HepG2 (cell line): ENCODE measurements around the gene TCEA3. TPM values are rescaled to one million over a fixed set of nuclear protein-coding genes. Genes with fewer than 3 reads are reported as not detected.
A peak's percentile ranks its signal among the peaks of the same experiment; 100 is the strongest.

ENCODE experiments used
- ATAC-seq: fragments of 200-7000 bp; cut with Tn5 transposase; 3 replicates; pipeline ENCODE4 v1.9.1; 2020; ENCODE audit warnings: mild to moderate bottlenecking, moderate library complexity
- BruUV-seq: library from RNA; stranded (reverse); fragments of 400-500 nt; replicated peaks from 2 replicates; lab custom pipeline; 2021; lab: Mats Ljungman, UMichigan
- CTCF ChIA-PET: fragments of 300-600 bp; formaldehyde crosslinking; extraction: SDS; loops from one replicate; lab custom pipeline; 2021; ENCODE audit warnings: low total read pairs, inconsistent platforms, low intra/inter-chr PET ratio; lab: Yijun Ruan, JAX
- POLR2A ChIA-PET: fragments of 350-600 bp; sonication (Branson Sonifier 250); formaldehyde crosslinking; loops from one replicate; lab custom pipeline; 2020; ENCODE audit warnings: antibody characterized with exemption, inconsistent platforms; lab: Yijun Ruan, JAX
- DNase-seq: peaks from one replicate; pipeline ENCODE4 v3.0.0-alpha.2; 2015; ENCODE audit warnings: low spot score
- FAIRE-seq: peaks from 3 replicates; lab custom pipeline; 2011; peaks lifted over from hg19 to GRCh38; lab: Jason Lieb, UNC
- H2AFZ ChIP-seq: one replicate; pipeline ENCODE4 v1.6.1; 2011; ENCODE audit warnings: low read length, inconsistent platforms
- H3K27ac ChIP-seq: fragments of 300-600 bp; 3 replicates; pipeline ENCODE4 v1.8.0; 2011; ENCODE audit warnings: mixed run types, mild to moderate bottlenecking, mixed read lengths, low read length, inconsistent platforms; ENCODE audit not compliant: insufficient read depth; ENCODE audit errors: extremely low read length
- H3K27me3 ChIP-seq, 2 experiments: fragments of 200-600 bp in 1 of 2; 2 replicates in 1 of 2; 3 replicates in 1 of 2; pipeline versions ENCODE4 v1.6.0 to v1.8.0; 2011; ENCODE audit warnings: low read length in 2 of 2, mild to moderate bottlenecking in 2 of 2, moderate library complexity in 2 of 2, inconsistent platforms in 1 of 2; ENCODE audit not compliant: insufficient read depth in 2 of 2, control insufficient read depth in 1 of 2
- H3K36me3 ChIP-seq, 2 experiments: fragments of 200-600 bp in 1 of 2; replicated peaks in 1 of 2; 2 replicates in 1 of 2; 3 replicates in 1 of 2; pipeline versions ENCODE4 v1.5.1 to v1.8.0; 2011; ENCODE audit warnings: low read length in 2 of 2, inconsistent platforms in 1 of 2; ENCODE audit not compliant: insufficient read depth in 2 of 2, control insufficient read depth in 1 of 2
- H3K4me1 ChIP-seq: 2 replicates; pipeline ENCODE4 v1.5.1; 2012; ENCODE audit warnings: low read length, inconsistent platforms; ENCODE audit not compliant: insufficient read depth
- H3K4me2 ChIP-seq: 2 replicates; pipeline ENCODE4 v1.6.0; 2011; ENCODE audit warnings: low read depth, low read length, inconsistent platforms
- H3K4me3 ChIP-seq, 3 experiments: fragments of 200-600 bp in 1 of 3; sonication (generic), shearing (Covaris generic) in 1 of 3; replicated peaks in 1 of 3; 2 replicates each; pipeline ENCODE4 v1.5.1; 2011 to 2016; ENCODE audit warnings: low read length in 3 of 3, inconsistent platforms in 2 of 3, low read depth in 2 of 3, mild to moderate bottlenecking in 2 of 3, control low read depth in 1 of 3, mixed read lengths in 1 of 3; ENCODE audit not compliant: insufficient read depth in 1 of 3
- H3K79me2 ChIP-seq: one replicate; pipeline ENCODE4 v1.6.1; 2011; ENCODE audit warnings: low read length, inconsistent platforms; ENCODE audit not compliant: insufficient read depth
- H3K9ac ChIP-seq: 2 replicates; pipeline ENCODE4 v1.6.0; 2011; ENCODE audit warnings: mild to moderate bottlenecking, low read depth, low read length, inconsistent platforms; ENCODE audit not compliant: insufficient read depth
- H3K9me3 ChIP-seq: 2 replicates; pipeline ENCODE4 v1.5.1; 2012; ENCODE audit warnings: mild to moderate bottlenecking, low read length
- H4K20me1 ChIP-seq: 2 replicates; pipeline ENCODE4 v1.6.0; 2011; ENCODE audit warnings: inconsistent platforms, mild to moderate bottlenecking, low read length, moderate library complexity; ENCODE audit not compliant: insufficient read depth
- KDM5A ChIP-seq: fragments of 200-600 bp; sonication (generic); IDR thresholded peaks from 2 replicates; pipeline ENCODE4 v1.7.0; 2018; ENCODE audit warnings: antibody characterized with exemption, mild to moderate bottlenecking, low read length, borderline replicate concordance
- ZNF672 ChIP-seq: sonication (generic); formaldehyde crosslinking; IDR thresholded peaks from 2 replicates; pipeline ENCODE4 v1.8.1; 2022; ENCODE audit warnings: missing genetic modification reagents
- ZNF768 ChIP-seq: sonication (generic); formaldehyde crosslinking; IDR thresholded peaks from 2 replicates; pipeline ENCODE4 v1.4.0; 2020; ENCODE audit warnings: missing genetic modification reagents
- WGBS: methylation state at CpG from one replicate; pipeline ENCODE4 v1.1.6; 2017; ENCODE audit warnings: low lambda C conversion rate; 5-methylcytosine and 5-hydroxymethylcytosine counted together
- in situ Hi-C: cut with HindIII; loops from 2 replicates; pipeline ENCODE4 v1.10.0; 2017; ENCODE audit warnings: low pct_unique_long_range_greater_than_20kb; ENCODE audit not compliant: extremely low pct_ligation_motif_present
- intact Hi-C: fragments of 100-400 bp; cut with micrococcal nuclease; formaldehyde crosslinking; loops from one replicate; pipeline ENCODE4 v1.10.0; 2022; ENCODE audit not compliant: unreplicated experiment
- polyA plus RNA-seq, 8 experiments: library from polyadenylated mRNA; depleted of rRNA in 3 of 8; stranded (reverse) in 7 of 8; unstranded in 1 of 8; fragments of >200 nt; fragmentation: Illumina TruSeq in 4 of 8; extraction: Trizol in 4 of 8; gene quantifications; 2 replicates each; pipeline versions ENCODE4 v1.2.1 to v1.2.3, GENCODE V29; 2011 to 2016; ENCODE audit warnings: low read depth in 4 of 8, missing spikeins in 1 of 8, mixed read lengths in 1 of 8; ENCODE audit not compliant: insufficient read depth in 1 of 8
- total RNA-seq, 5 experiments: library from RNA; depleted of rRNA; stranded (reverse); fragments of >200 nt; fragmentation: Illumina TruSeq; extraction: Trizol; gene quantifications; 2 replicates each; pipeline ENCODE4 v1.2.3, GENCODE V29; 2016; ENCODE audit warnings: low read depth in 1 of 5

TCEA3 gene
- total and polyA plus RNA-seq, 2 of the 13 experiments (the other 11 are each of a cell fraction or from before 2014, with no cell fraction given) = 55.5 to 84.6 TPM

DNA sequence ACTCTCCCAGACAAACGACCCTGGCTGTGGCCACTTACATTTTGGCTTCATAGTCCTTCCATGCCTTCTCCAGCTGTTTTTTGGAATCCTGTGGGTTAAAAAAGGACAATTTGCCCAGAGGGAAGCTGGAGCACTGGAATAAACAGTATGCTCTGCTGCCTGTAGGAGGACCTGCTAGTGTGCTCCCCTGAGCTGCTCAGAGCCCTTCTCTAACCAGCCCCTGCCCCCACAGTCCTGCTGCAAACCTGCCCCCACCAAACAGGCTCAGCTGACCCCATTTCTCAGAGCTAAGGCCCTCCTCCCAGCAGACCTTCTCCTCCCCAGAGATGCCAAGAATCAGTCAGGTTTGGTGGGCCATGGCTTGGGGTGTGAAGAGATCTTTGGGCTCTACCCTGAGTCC is 26.9 kb upstream of the TCEA3 start:
- Histone ChIP-seq H2AFZ (no peak overlapping the region), H3K36me3 (peaks cover 10 to 51% of the 10 kb centered on the region in 2 experiments; a peak in 4 of 5 replicates), H3K4me3 (no peak overlapping the region), H3K79me2 (no peaks in the 10 kb centered on the region), H3K4me1 (peaks cover 26% of the 10 kb centered on the region), H3K27me3 (no peaks in the 10 kb centered on the region), H4K20me1 (no peaks in the 10 kb centered on the region), H3K27ac (no peak overlapping the region), H3K9ac (no peak overlapping the region), H3K9me3 (no peaks in the 10 kb centered on the region), H3K4me2 (no peak overlapping the region)
- TF ChIP-seq ZNF672 = no peak
- ATAC-seq (no peak), FAIRE-seq (no peak), DNase-seq (no peak)
- in situ Hi-C loops = no loop called here
- CTCF ChIA-PET = no interaction called here
- intact Hi-C loops = no loop called here
- no TSS peak for BruUV-seq
- 80% methylated on average over 1 of the region's 1 CpG for WGBS
- POLR2A ChIA-PET = no interaction called here

- no peak for FAIRE-seq
- H3K9ac ChIP-seq = no peak overlapping the region
- no peak for TF ChIP-seq KDM5A
- TF ChIP-seq ZNF768 (CRISPR knock-in tag) = peak; percentile 42; the same call in 1 of the 2 replicates
- TF ChIP-seq, all 625 proteins: peak for 1
- H3K4me1 ChIP-seq = peaks cover 22% of the 10 kb centered on the region
- no peaks in the 10 kb centered on the region for H4K20me1 ChIP-seq
- WGBS = 95% methylated on average over 4 of the region's 4 CpGs
- no peaks in the 10 kb centered on the region for H3K79me2 ChIP-seq
- no peak overlapping the region for H2AFZ ChIP-seq
- H3K4me3 ChIP-seq = no peak overlapping the region
- peaks cover 10 to 53% of the 10 kb centered on the region in 2 experiments; a peak in 4 of 5 replicates for H3K36me3 ChIP-seq
- DNase-seq = no peak
- POLR2A ChIA-PET = no interaction called here
- H3K4me2 ChIP-seq = no peak overlapping the region
- CTCF ChIA-PET = no interaction called here
- H3K9me3 ChIP-seq = no peaks in the 10 kb centered on the region
- in situ Hi-C loops (no loop called here), intact Hi-C loops (no loop called here)
- ATAC-seq = no peak
- H3K27me3 ChIP-seq = no peaks in the 10 kb centered on the region
- no TSS peak for BruUV-seq
- no peak overlapping the region for H3K27ac ChIP-seq
These were observed 26.3 kb upstream of the TCEA3 start for GRCh38 chr1:23450894-23451293.
